Natural killer cell (primary cell): ENCODE measurements around the gene PHYH. TPM values are rescaled to one million over a fixed set of nuclear protein-coding genes. Genes with fewer than 3 reads are reported as not detected.

Experiments
- ATAC-seq, 3 donors: fragments of 150-1000 bp in 2 of 3; fragments of 200-7000 bp in 1 of 3; cut with Tn5 transposase; 1 replicate in 1 of 3; 2 replicates in 2 of 3; pipeline ENCODE4 v1.10.0; 2021; ENCODE audit warnings: mild to moderate bottlenecking in 2 of 3, moderate library complexity in 2 of 3
- DNase-seq, 2 donors: peaks; one replicate each; pipeline versions ENCODE4 v3.0.0 to v3.0.0-alpha.2; 2013 to 2021; ENCODE audit warnings: mixed read lengths in 1 of 2
- H3K27ac ChIP-seq: one replicate; pipeline ENCODE4 v1.5.1; 2013; ENCODE audit warnings: mild to moderate bottlenecking, low read length
- H3K27me3 ChIP-seq: one replicate; pipeline ENCODE4 v1.6.1; 2013; ENCODE audit warnings: low read length; ENCODE audit not compliant: control insufficient read depth, insufficient read depth
- H3K36me3 ChIP-seq: one replicate; pipeline ENCODE4 v1.6.1; 2013; ENCODE audit warnings: low read length; ENCODE audit not compliant: control insufficient read depth, insufficient read depth
- H3K4me1 ChIP-seq: one replicate; pipeline ENCODE4 v1.6.1; 2013; ENCODE audit warnings: low read length; ENCODE audit not compliant: control insufficient read depth, insufficient read depth
- H3K4me3 ChIP-seq: one replicate; pipeline ENCODE4 v1.5.1; 2013; ENCODE audit warnings: low read length
- H3K9me3 ChIP-seq: one replicate; pipeline ENCODE4 v1.6.1; 2013; ENCODE audit warnings: low read length; ENCODE audit not compliant: control insufficient read depth, insufficient read depth
- H3K27ac Mint-ChIP-seq, 2 donors: one replicate each; pipeline ENCODE4 v1.8.0; 2022; ENCODE audit warnings: mild to moderate bottlenecking in 2 of 2, mixed read lengths in 2 of 2, moderate library complexity in 1 of 2
- H3K27me3 Mint-ChIP-seq, 2 donors: one replicate each; pipeline ENCODE4 v1.8.0; 2022; ENCODE audit warnings: low read depth in 2 of 2, mixed read lengths in 2 of 2
- H3K36me3 Mint-ChIP-seq: one replicate; pipeline ENCODE4 v1.8.0; 2022; ENCODE audit warnings: mixed read lengths
- H3K4me1 Mint-ChIP-seq, 2 donors: one replicate each; pipeline ENCODE4 v1.8.0; 2022; ENCODE audit warnings: mixed read lengths in 2 of 2
- H3K4me3 Mint-ChIP-seq: one replicate; pipeline ENCODE4 v1.8.0; 2022; ENCODE audit warnings: mild to moderate bottlenecking, moderate library complexity, mixed read lengths
- H3K9me3 Mint-ChIP-seq, 2 donors: one replicate each; pipeline ENCODE4 v1.8.0; 2022; ENCODE audit warnings: mixed read lengths in 2 of 2
- CTCF ChIP-seq: fragments of 200-600 bp; IDR thresholded peaks from one replicate; pipeline ENCODE4 v1.8.0; 2022; ENCODE audit warnings: antibody characterized with exemption
- WGBS: methylation state at CpG from one replicate; pipeline ENCODE4 v1.1.7; 2013; ENCODE audit warnings: missing lambda C conversion rate; ENCODE audit not compliant: insufficient coverage; 5-methylcytosine and 5-hydroxymethylcytosine counted together
- intact Hi-C: fragments of 100-400 bp; cut with micrococcal nuclease; formaldehyde crosslinking; loops from one replicate; pipeline ENCODE4 v1.14.2; 2022
- total RNA-seq, 4 donors: library from RNA; stranded (reverse); fragments of 120-200 nt in 1 of 4; gene quantifications; one replicate each; pipeline versions ENCODE4 v1.2.3 to v1.2.4, GENCODE V29; 2013 to 2022

The PHYH gene
- total RNA-seq, 3 donors from 2014 or later (not counting 1 experiment from before 2014, with no cell fraction given), result 6.9 to 7.3 (median 7.2) TPM

GRCh38 chr10:13270877-13271551 is 28.9 kb downstream of the PHYH start:
- whole genome bisulfite sequencing, result 94% methylated on average over 9 of the region's 9 CpGs
- no peaks in the 10 kb centered on the region for H3K9me3 Mint-ChIP-seq
- peaks cover 0 to 2% of the 10 kb centered on the region in 2 donors for H3K27me3 Mint-ChIP-seq
- H3K36me3 ChIP-seq, result no peaks in the 10 kb centered on the region
- no peaks in the 10 kb centered on the region for H3K36me3 Mint-ChIP-seq
- no peak overlapping the region for H3K4me3 Mint-ChIP-seq
- no peak for DNase-seq
- no peaks in the 10 kb centered on the region for H3K4me1 ChIP-seq
- ATAC-seq, result peak in 1 of 3 donors; percentile 12
- H3K4me3 ChIP-seq, result no peak overlapping the region
- no peak for TF ChIP-seq CTCF
- H3K9me3 ChIP-seq, result no peaks in the 10 kb centered on the region
- no peak overlapping the region for H3K27ac ChIP-seq
- peak overlapping the region in 1 of 2 donors; percentile 29 for H3K27ac Mint-ChIP-seq
- peaks cover 0 to 5% of the 10 kb centered on the region in 2 donors for H3K4me1 Mint-ChIP-seq
- no peaks in the 10 kb centered on the region for H3K27me3 ChIP-seq
- intact Hi-C loops, result loop anchor here (1.0 kb wide), 1 partner anchor 31 kb away; no protein-coding TSS in a partner anchor

GRCh38 chr10:13268841-13269240 is 31.0 kb downstream of the PHYH start:
- DNase-seq, result no peak
- Histone ChIP-seq H3K4me3 (no peak overlapping the region), H3K9me3 (no peaks in the 10 kb centered on the region), H3K27me3 (no peaks in the 10 kb centered on the region), H3K4me1 (no peaks in the 10 kb centered on the region), H3K27ac (no peak overlapping the region), H3K36me3 (no peaks in the 10 kb centered on the region)
- WGBS, result 29% methylated on average over 3 of the region's 3 CpGs
- peaks cover 0 to 5% of the 10 kb centered on the region in 2 donors for H3K4me1 Mint-ChIP-seq
- TF ChIP-seq CTCF, result no peak
- no peak overlapping the region for H3K4me3 Mint-ChIP-seq
- no peaks in the 10 kb centered on the region for H3K36me3 Mint-ChIP-seq
- intact Hi-C loops, result no loop called here
- H3K27me3 Mint-ChIP-seq, result peaks cover 3 to 7% of the 10 kb centered on the region in 2 donors
- no peak overlapping the region for H3K27ac Mint-ChIP-seq
- H3K9me3 Mint-ChIP-seq, result no peaks in the 10 kb centered on the region
- no peak for ATAC-seq

- no peak for DNase-seq
- H3K27ac ChIP-seq, result no peak overlapping the region
- Mint-ChIP-seq H3K36me3 (no peaks in the 10 kb centered on the region), H3K27me3 (peaks cover 8 to 11% of the 10 kb centered on the region in 2 donors), H3K9me3 (no peaks in the 10 kb centered on the region), H3K27ac (no peak overlapping the region), H3K4me3 (no peak overlapping the region), H3K4me1 (peaks cover 0 to 5% of the 10 kb centered on the region in 2 donors)
- H3K4me1 ChIP-seq, result no peaks in the 10 kb centered on the region
- ATAC-seq, result no peak
- no peak overlapping the region for H3K4me3 ChIP-seq
- no peaks in the 10 kb centered on the region for H3K9me3 ChIP-seq
- H3K36me3 ChIP-seq, result no peaks in the 10 kb centered on the region
- 73% methylated on average over 4 of the region's 4 CpGs for WGBS
- no peak for TF ChIP-seq CTCF
- no peaks in the 10 kb centered on the region for H3K27me3 ChIP-seq
- intact Hi-C loops, result no loop called here
Observed at GRCh38 chr10:13268310-13268709, 31.6 kb downstream of the PHYH start.

- no peaks in the 10 kb centered on the region for H3K36me3 Mint-ChIP-seq
- 85% methylated on average over 7 of the region's 7 CpGs for WGBS
- no peak overlapping the region for H3K4me3 ChIP-seq
Observed at GRCh38 chr10:13263591-13263990, 36.3 kb downstream of the PHYH start.

More at GRCh38 chr10:13263591-13263990, 36.3 kb downstream of the PHYH start:
- Mint-ChIP-seq H3K27ac (no peak overlapping the region), H3K4me1 (no peaks in the 10 kb centered on the region), H3K27me3 (peaks cover 15% of the 10 kb centered on the region in 2 donors), H3K9me3 (no peaks in the 10 kb centered on the region), H3K4me3 (no peak overlapping the region)
- TF ChIP-seq CTCF, result no peak
- ATAC-seq (no peak), DNase-seq (no peak)
- Histone ChIP-seq H3K27ac (no peak overlapping the region), H3K9me3 (no peaks in the 10 kb centered on the region), H3K4me1 (no peaks in the 10 kb centered on the region), H3K36me3 (no peaks in the 10 kb centered on the region), H3K27me3 (no peaks in the 10 kb centered on the region)
- intact Hi-C loops, result no loop called here
